GM12878 (cell line): ENCODE data around the gene CPB2. TPM values are rescaled to one million over a fixed set of nuclear protein-coding genes. Genes with fewer than 3 reads are reported as not detected.

ENCODE experiments used
- ATAC-seq: fragments of 200-7000 bp; cut with Tn5 transposase; 3 replicates; pipeline ENCODE4 v1.9.1; 2020; ENCODE audit warnings: mild to moderate bottlenecking, moderate library complexity
- BruUV-seq: library from RNA; stranded (reverse); fragments of 400-500 nt; replicated peaks from 2 replicates; lab custom pipeline; 2021; lab: Mats Ljungman, UMichigan
- CTCF ChIA-PET: fragments of 300-600 bp; sonication (Branson Sonifier 250); formaldehyde crosslinking; extraction: SDS; loops from one replicate; lab custom pipeline; 2021; ENCODE audit warnings: inconsistent platforms; lab: Yijun Ruan, JAX
- POLR2A ChIA-PET: fragments of 350-600 bp; formaldehyde crosslinking; extraction: SDS; loops from one replicate; lab custom pipeline; 2021; ENCODE audit warnings: inconsistent platforms; lab: Charles Lee
- RAD21 ChIA-PET: fragments of 300-600 bp; sonication (Branson Sonifier 250); formaldehyde crosslinking; loops from one replicate; lab custom pipeline; 2023; ENCODE audit warnings: antibody characterized with exemption; ENCODE audit not compliant: unreplicated experiment; lab: Charles Lee
- SMC1A ChIA-PET: fragments of 300-600 bp; sonication (Branson Sonifier 250); formaldehyde crosslinking; loops from one replicate; lab custom pipeline; 2023; ENCODE audit not compliant: unreplicated experiment, uncharacterized antibody; lab: Charles Lee
- DNase-seq: peaks from one replicate; pipeline ENCODE4 v3.0.0-alpha.2; 2011; ENCODE audit warnings: low read depth, low spot score
- FAIRE-seq: peaks from 3 replicates; lab custom pipeline; 2011; peaks lifted over from hg19 to GRCh38; lab: Jason Lieb, UNC
- H2AFZ ChIP-seq: 2 replicates; pipeline ENCODE4 v1.6.0; 2011; ENCODE audit warnings: low read depth, low read length, control low read depth; ENCODE audit not compliant: control insufficient read depth
- H3K27ac ChIP-seq: 2 replicates; pipeline ENCODE4 v1.5.1; 2011; ENCODE audit warnings: control low read depth; ENCODE audit not compliant: control insufficient read depth, insufficient read depth
- H3K27me3 ChIP-seq, 2 experiments: replicated peaks in 1 of 2; 2 replicates each; pipeline versions ENCODE4 v1.6.0 to v1.6.1; 2011; ENCODE audit warnings: low read length in 1 of 2; ENCODE audit not compliant: control insufficient read depth in 2 of 2, insufficient read depth in 2 of 2
- H3K36me3 ChIP-seq, 2 experiments: 2 replicates each; pipeline ENCODE4 v1.5.1; 2011; ENCODE audit warnings: low read length in 1 of 2; ENCODE audit not compliant: control insufficient read depth in 2 of 2, insufficient read depth in 2 of 2
- H3K4me1 ChIP-seq: 2 replicates; pipeline ENCODE4 v1.6.1; 2011; ENCODE audit warnings: mild to moderate bottlenecking, low read length, moderate library complexity, mixed read lengths; ENCODE audit not compliant: control insufficient read depth, insufficient read depth
- H3K4me2 ChIP-seq: 2 replicates; pipeline ENCODE4 v1.6.0; 2011; ENCODE audit warnings: control low read depth; ENCODE audit not compliant: control insufficient read depth, insufficient read depth
- H3K4me3 ChIP-seq: fragments of 200-600 bp; sonication (generic); 2 replicates; pipeline ENCODE4 v1.5.1; 2016
- H3K79me2 ChIP-seq: 2 replicates; pipeline ENCODE4 v1.6.0; 2011; ENCODE audit warnings: low read length; ENCODE audit not compliant: control insufficient read depth, insufficient read depth
- H3K9ac ChIP-seq: 2 replicates; pipeline ENCODE4 v1.8.0; 2011; ENCODE audit warnings: low read length, control low read depth, mixed read lengths; ENCODE audit not compliant: control insufficient read depth, insufficient read depth
- H3K9me3 ChIP-seq: replicated peaks from 3 replicates; pipeline ENCODE4 v1.5.1; 2011; ENCODE audit warnings: mild to moderate bottlenecking, low read length; ENCODE audit not compliant: control insufficient read depth, insufficient read depth
- H4K20me1 ChIP-seq: 2 replicates; pipeline ENCODE4 v1.6.0; 2011; ENCODE audit not compliant: control insufficient read depth, insufficient read depth
- ATF7 ChIP-seq: fragments of 450-650 bp; IDR thresholded peaks from 2 replicates; pipeline ENCODE4 v1.6.1; 2016; ENCODE audit warnings: low read depth, mild to moderate bottlenecking
- BCL11A ChIP-seq: IDR thresholded peaks from 2 replicates; pipeline ENCODE4 v1.6.1; 2011; ENCODE audit warnings: low read depth, low read length
- CBX5 ChIP-seq: sonication (generic); IDR thresholded peaks from 2 replicates; pipeline ENCODE4 v1.6.1; 2016; ENCODE audit warnings: low read depth, moderate library complexity, mild to moderate bottlenecking, inconsistent platforms
- CREB1 ChIP-seq: IDR thresholded peaks from 2 replicates; pipeline ENCODE4 v1.6.1; 2012; ENCODE audit warnings: low read depth, mild to moderate bottlenecking, inconsistent platforms
- CUX1 ChIP-seq: IDR thresholded peaks from 2 replicates; pipeline ENCODE4 v1.6.1; 2012; ENCODE audit warnings: improper control_type of control experiment, low read depth, low read length; ENCODE audit not compliant: insufficient replicate concordance
- HDAC6 ChIP-seq: fragments of 200-600 bp; sonication (generic); IDR thresholded peaks from one replicate; pipeline ENCODE4 v1.8.0; 2017; ENCODE audit warnings: antibody characterized with exemption; ENCODE audit not compliant: unreplicated experiment
- IKZF2 ChIP-seq, 2 experiments: fragments of 450-650 bp; IDR thresholded peaks; 2 replicates each; pipeline ENCODE4 v1.6.1; 2017; ENCODE audit warnings: mild to moderate bottlenecking in 2 of 2, moderate library complexity in 2 of 2
- JUNB ChIP-seq: IDR thresholded peaks from 2 replicates; pipeline ENCODE4 v1.6.1; 2016; ENCODE audit warnings: antibody characterized with exemption, mild to moderate bottlenecking
- NRF1 ChIP-seq: conservative IDR thresholded peaks from 2 replicates; pipeline ENCODE4 v1.6.1; 2011; ENCODE audit warnings: mild to moderate bottlenecking, low read depth, low read length, improper control_type of control experiment
- SREBF1 ChIP-seq: IDR thresholded peaks from 2 replicates; pipeline ENCODE4 v1.6.1; 2012; ENCODE audit warnings: mild to moderate bottlenecking, low read length
- TBL1XR1 ChIP-seq: IDR thresholded peaks from 2 replicates; pipeline ENCODE4 v1.6.1; 2012; ENCODE audit warnings: low read depth, low read length, improper control_type of control experiment
- WGBS: methylation state at CpG from one replicate; pipeline ENCODE4 v1.1.6; 2016; ENCODE audit warnings: low lambda C conversion rate; ENCODE audit not compliant: insufficient replicate concordance, insufficient coverage; ENCODE audit errors: missing lambda C conversion rate; 5-methylcytosine and 5-hydroxymethylcytosine counted together
- in situ Hi-C: fragments of 300-500 bp; cut with MboI; formaldehyde crosslinking; loops from 9 replicates; pipeline ENCODE4 v1.14.3; 2018; ENCODE audit warnings: mixed read lengths
- intact Hi-C: fragments of 100-400 bp; cut with micrococcal nuclease; formaldehyde crosslinking; loops from one replicate; pipeline ENCODE4 v1.14.2; 2022; ENCODE audit not compliant: unreplicated experiment
- polyA plus RNA-seq, 11 experiments: library from polyadenylated mRNA; depleted of rRNA in 4 of 11; unstranded in 6 of 11; stranded (reverse) in 5 of 11; fragments of >200 nt; fragmentation: Nextera tagmentation in 4 of 11; fragmentation: Illumina TruSeq in 1 of 11; extraction: Ambion mirVana in 4 of 11; extraction: Trizol in 1 of 11; gene quantifications; 1 replicate in 1 of 11; 2 replicates in 10 of 11; pipeline versions ENCODE4 v1.2.1 to v1.2.3, GENCODE V29; 2011 to 2016; ENCODE audit warnings: inconsistent platforms in 2 of 11, missing spikeins in 2 of 11, low read depth in 1 of 11
- total RNA-seq, 4 experiments: library from RNA; depleted of rRNA in 3 of 4; stranded (reverse); fragments of >200 nt in 3 of 4; fragmentation: Illumina TruSeq in 1 of 4; extraction: Trizol in 1 of 4; gene quantifications; 2 replicates each; pipeline versions ENCODE4 v1.2.1 to v1.2.3, GENCODE V29; 2013 to 2021

CPB2 gene
- total and polyA plus RNA-seq, 10 of the 15 experiments (the other 5 are each of a cell fraction or from before 2014, with no cell fraction given), result 0.05 to 0.87 (median 0.13) TPM; not detected in 3

- Histone ChIP-seq H3K27me3 (no peaks in the 10 kb centered on the region), H3K36me3 (no peaks in the 10 kb centered on the region), H3K79me2 (no peaks in the 10 kb centered on the region), H3K4me2 (peak overlapping the region; percentile 62), H3K4me1 (peaks cover 20% of the 10 kb centered on the region), H3K4me3 (no peak overlapping the region), H2AFZ (0 out of 2 replicates have a peak overlapping the region, but pooled peaks have one; percentile 3), H3K9ac (no peak overlapping the region), H3K27ac (peak overlapping the region; percentile 52; the same call in 1 of the 2 replicates), H3K9me3 (no peaks in the 10 kb centered on the region), H4K20me1 (no peaks in the 10 kb centered on the region)
- no peak for DNase-seq
- TF ChIP-seq ATF7, result no peak
- TF ChIP-seq SREBF1, result no peak
- no peak for TF ChIP-seq NRF1
- no peak for TF ChIP-seq TBL1XR1
- WGBS, result 86% methylated on average over 4 of the region's 4 CpGs
- ChIA-PET CTCF (interaction anchor here (0.6 kb wide), 1 partner anchor 9 kb away, joined by 3 read pairs; no protein-coding TSS in a partner anchor), SMC1A (interaction anchor here (1.3 to 1.7 kb wide), 4 partner anchors 19 to 46 kb away, joined by 3 to 4 read pairs (median 4); no protein-coding TSS in a partner anchor), POLR2A (no interaction called here), RAD21 (no interaction called here)
- in situ Hi-C loops (no loop called here), intact Hi-C loops (loop anchor here (2.0 kb wide), 1 partner anchor 48 kb away; the partner anchor contains the start of gene ZC3H13)
- no TSS peak for BruUV-seq
- ATAC-seq, result peak; percentile 39
- no peak for FAIRE-seq
Measured at GRCh38 chr13:46101002-46101401, 3.8 kb downstream of the CPB2 start.

- POLR2A ChIA-PET, result no interaction called here
- WGBS, result 0% methylated on average over 1 of the region's 1 CpG
- intact Hi-C loops (loop anchor here (2.0 kb wide), 1 partner anchor 48 kb away; the partner anchor contains the start of gene ZC3H13), in situ Hi-C loops (no loop called here)
- H3K4me3 ChIP-seq, result no peak overlapping the region
- peak overlapping the region; percentile 31 for H3K27ac ChIP-seq
- H3K4me1 ChIP-seq, result peaks cover 20% of the 10 kb centered on the region
- H4K20me1 ChIP-seq, result no peaks in the 10 kb centered on the region
- no peaks in the 10 kb centered on the region for H3K36me3 ChIP-seq
- ATAC-seq (peak; percentile 79), DNase-seq (no peak), FAIRE-seq (no peak)
- H3K9me3 ChIP-seq, result no peaks in the 10 kb centered on the region; the same call in 2 of the 3 replicates
- no TSS peak for BruUV-seq
- H3K79me2 ChIP-seq, result no peaks in the 10 kb centered on the region
- H2AFZ ChIP-seq, result peak overlapping the region; percentile 46; the same call in 1 of the 2 replicates
- no peaks in the 10 kb centered on the region for H3K27me3 ChIP-seq
- SMC1A ChIA-PET, result interaction anchor here (0.7 to 1.4 kb wide), 4 partner anchors 18 to 189 kb away, joined by 3 to 4 read pairs (median 4); no protein-coding TSS in a partner anchor
- CTCF ChIA-PET, result interaction anchor here (0.6 to 1.3 kb wide), 2 partner anchors 29 to 293 kb away, joined by 3 read pairs; no protein-coding TSS in a partner anchor
- RAD21 ChIA-PET, result no interaction called here
- H3K9ac ChIP-seq, result peak overlapping the region; percentile 41; the same call in 1 of the 2 replicates
- peak overlapping the region; percentile 46 for H3K4me2 ChIP-seq
- TF ChIP-seq CUX1 (no peak), HDAC6 (no peak), CBX5 (0 out of 2 replicates have a peak, but pooled peaks have one; percentile 40), ATF7 (peak; percentile 42; the same call in 1 of the 2 replicates), IKZF2 (IDR thresholded peaks at IDR 0.05) (0 out of 4 replicates have a peak, but pooled peaks of 1 of the 2 experiments have one; percentile 35), CREB1 (peak; percentile 42; the same call in 1 of the 2 replicates), JUNB (peak; percentile 61), BCL11A (0 out of 2 replicates have a peak, but pooled peaks have one; percentile 6)
Measured at GRCh38 chr13:46100191-46100815, 4.5 kb downstream of the CPB2 start.
